ENCODE data around the gene RILPL1.

DNA sequence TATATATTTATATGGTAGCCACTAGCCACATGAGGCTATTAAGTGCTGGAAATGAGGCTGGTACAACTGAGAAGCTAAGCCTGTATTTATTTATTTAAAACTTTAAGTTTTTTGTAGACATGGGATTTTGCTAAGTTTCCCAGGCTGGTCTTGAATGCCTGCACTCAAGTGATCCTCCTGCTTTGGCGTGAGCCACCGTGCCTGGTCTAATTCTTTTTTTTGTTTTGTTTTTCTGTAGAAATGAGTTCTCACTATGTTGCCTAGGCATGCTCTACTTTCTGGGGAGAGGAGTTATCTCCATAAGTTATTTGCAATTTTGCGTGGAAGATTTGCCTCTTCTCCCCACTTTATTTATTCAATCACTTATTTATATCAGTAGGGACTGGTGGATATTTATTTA, 80.4 kb downstream of the RILPL1 start:
- TF ChIP-seq, protein P1, sequence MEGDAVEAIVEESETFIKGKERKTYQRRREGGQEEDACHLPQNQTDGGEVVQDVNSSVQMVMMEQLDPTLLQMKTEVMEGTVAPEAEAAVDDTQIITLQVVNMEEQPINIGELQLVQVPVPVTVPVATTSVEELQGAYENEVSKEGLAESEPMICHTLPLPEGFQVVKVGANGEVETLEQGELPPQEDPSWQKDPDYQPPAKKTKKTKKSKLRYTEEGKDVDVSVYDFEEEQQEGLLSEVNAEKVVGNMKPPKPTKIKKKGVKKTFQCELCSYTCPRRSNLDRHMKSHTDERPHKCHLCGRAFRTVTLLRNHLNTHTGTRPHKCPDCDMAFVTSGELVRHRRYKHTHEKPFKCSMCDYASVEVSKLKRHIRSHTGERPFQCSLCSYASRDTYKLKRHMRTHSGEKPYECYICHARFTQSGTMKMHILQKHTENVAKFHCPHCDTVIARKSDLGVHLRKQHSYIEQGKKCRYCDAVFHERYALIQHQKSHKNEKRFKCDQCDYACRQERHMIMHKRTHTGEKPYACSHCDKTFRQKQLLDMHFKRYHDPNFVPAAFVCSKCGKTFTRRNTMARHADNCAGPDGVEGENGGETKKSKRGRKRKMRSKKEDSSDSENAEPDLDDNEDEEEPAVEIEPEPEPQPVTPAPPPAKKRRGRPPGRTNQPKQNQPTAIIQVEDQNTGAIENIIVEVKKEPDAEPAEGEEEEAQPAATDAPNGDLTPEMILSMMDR (conservative IDR thresholded peaks at IDR 0.05): no peak
- no peak for TF ChIP-seq EZH2 (IDR thresholded peaks at IDR 0.05; ENCODE audit: low read depth)

Data from PC-9 (cell line).